ENCODE measurements around the gene PRPF8. TPM values are rescaled to one million over a fixed set of nuclear protein-coding genes. Genes with fewer than 3 reads are reported as not detected.
"Not testable (repeated sequence)": the region's sequence is repeated elsewhere in the genome, so short reads cannot be mapped to it uniquely, and the experiment has no call there.

Gene PRPF8
- total RNA-seq, 1 donor from 2014 or later: 225 TPM

GRCh38 chr17:1716912-1717695, 32.4 kb upstream of the PRPF8 start:
- DNase-seq (ENCODE audit: low spot score): no peak

- peak; percentile 100 for DNase-seq (ENCODE audit: low spot score)
Measured at GRCh38 chr17:1716076-1716911, 31.6 kb upstream of the PRPF8 start.

- no peak for DNase-seq (ENCODE audit: low spot score)
Measured at GRCh38 chr17:1715803-1716075, 31.1 kb upstream of the PRPF8 start.

GRCh38 chr17:1714980-1715802, 30.5 kb upstream of the PRPF8 start:
- peak; percentile 97 for DNase-seq (ENCODE audit: low spot score)

GRCh38 chr17:1714427-1714979, 29.8 kb upstream of the PRPF8 start:
- DNase-seq (ENCODE audit: low spot score): peak; percentile 98

- no peak for DNase-seq (ENCODE audit: low spot score)
Measured at GRCh38 chr17:1713878-1714426, 29.3 kb upstream of the PRPF8 start.

- DNase-seq (ENCODE audit: low spot score): no peak
Measured at GRCh38 chr17:1713160-1713877, 28.7 kb upstream of the PRPF8 start.

GRCh38 chr17:1712271-1712670, 27.6 kb upstream of the PRPF8 start:
- no peak for DNase-seq (ENCODE audit: low spot score)

GRCh38 chr17:1711804-1712203, 27.1 kb upstream of the PRPF8 start:
- no peak for DNase-seq (ENCODE audit: low spot score)

GRCh38 chr17:1710807-1711553, 26.3 kb upstream of the PRPF8 start:
- no peak for DNase-seq (ENCODE audit: low spot score)

- DNase-seq (ENCODE audit: low spot score): no peak
Measured at GRCh38 chr17:1709971-1710806, 25.5 kb upstream of the PRPF8 start, which contains the start of gene TLCD2. TSS of gene TLCD2 (minus strand) at chr17:1710377. CDS start at chr17:1710242, 135 bp downstream.

- DNase-seq (ENCODE audit: low spot score): no peak
Measured at GRCh38 chr17:1709403-1709951, 24.8 kb upstream of the PRPF8 start.

- DNase-seq (ENCODE audit: low spot score): not testable (repeated sequence)
Measured at GRCh38 chr17:1708791-1709346, 24.2 kb upstream of the PRPF8 start.

GRCh38 chr17:1707107-1707506, 22.4 kb upstream of the PRPF8 start:
- no peak for DNase-seq (ENCODE audit: low spot score)

GRCh38 chr17:1705004-1705403, 20.3 kb upstream of the PRPF8 start:
- no peak for DNase-seq (ENCODE audit: low spot score)

GRCh38 chr17:1703063-1703462, 18.4 kb upstream of the PRPF8 start:
- no peak for DNase-seq (ENCODE audit: low spot score)

- not testable (repeated sequence) for DNase-seq (ENCODE audit: low spot score)
Measured at GRCh38 chr17:1699891-1700290, 15.2 kb upstream of the PRPF8 start.

- no peak for DNase-seq (ENCODE audit: low spot score)
Measured at GRCh38 chr17:1697681-1698080, 13.0 kb upstream of the PRPF8 start.

Measured in mesenteric fat pad (tissue), 1 donor.